Neutrophil (primary cell): ENCODE data around the gene SERPINF2.
A peak's percentile ranks its signal among the peaks of the same experiment; 100 is the strongest.

Experiments used
- H3K27ac ChIP-seq: fragments of 200-600 bp; sonication (generic); 2 replicates; pipeline ENCODE4 v1.5.1; 2016; ENCODE audit warnings: mild to moderate bottlenecking, moderate library complexity
- H3K27me3 ChIP-seq: fragments of 200-600 bp; sonication (generic); 2 replicates; pipeline ENCODE4 v1.6.0; 2016; ENCODE audit warnings: mild to moderate bottlenecking
- H3K36me3 ChIP-seq: fragments of 200-600 bp; sonication (generic); 2 replicates; pipeline ENCODE4 v1.5.1; 2017
- H3K4me1 ChIP-seq, 2 experiments: fragments of 200-600 bp in 1 of 2; sonication (generic) in 1 of 2; 1 replicate in 1 of 2; 2 replicates in 1 of 2; pipeline versions ENCODE4 v1.5.1 to v1.6.1; 2013 to 2016; ENCODE audit warnings: low read depth in 1 of 2, low read length in 1 of 2, mild to moderate bottlenecking in 1 of 2, moderate library complexity in 1 of 2; ENCODE audit not compliant: control insufficient read depth in 1 of 2, insufficient read depth in 1 of 2
- H3K4me3 ChIP-seq, 2 experiments: fragments of 200-600 bp in 1 of 2; sonication (generic) in 1 of 2; 1 replicate in 1 of 2; 2 replicates in 1 of 2; pipeline ENCODE4 v1.5.1; 2013 to 2016; ENCODE audit warnings: low read depth in 1 of 2, low read length in 1 of 2, mild to moderate bottlenecking in 1 of 2, moderate library complexity in 1 of 2
- H3K9me3 ChIP-seq: fragments of 200-600 bp; sonication (generic); 2 replicates; pipeline ENCODE4 v1.5.1; 2016
- CTCF ChIP-seq: fragments of 200-600 bp; sonication (generic); IDR thresholded peaks from 2 replicates; pipeline ENCODE4 v1.5.1; 2016; ENCODE audit warnings: antibody characterized with exemption

The SERPINF2 gene

GRCh38 chr17:1714427-1714979 lies 28.2 kb upstream of the SERPINF2 start:
- Histone ChIP-seq H3K27me3 (peaks cover 51% of the 10 kb centered on the region), H3K9me3 (no peaks in the 10 kb centered on the region), H3K4me1 (peaks cover 45 to 56% of the 10 kb centered on the region in 2 experiments), H3K36me3 (peaks cover 22% of the 10 kb centered on the region), H3K27ac (peak overlapping the region; percentile 97), H3K4me3 (peak overlapping the region; percentile 77 to 91)
- TF ChIP-seq CTCF = no peak

GRCh38 chr17:1714980-1715802 lies 27.5 kb upstream of the SERPINF2 start:
- Histone ChIP-seq H3K4me1 (peaks cover 41 to 49% of the 10 kb centered on the region in 2 experiments), H3K4me3 (peak overlapping the region; percentile 77 to 91), H3K27ac (peak overlapping the region; percentile 97), H3K9me3 (no peaks in the 10 kb centered on the region), H3K36me3 (peaks cover 22% of the 10 kb centered on the region), H3K27me3 (peaks cover 44% of the 10 kb centered on the region)
- TF ChIP-seq CTCF = no peak

GRCh38 chr17:1715803-1716075 lies 26.9 kb upstream of the SERPINF2 start:
- peaks cover 38% of the 10 kb centered on the region for H3K27me3 ChIP-seq
- H3K4me1 ChIP-seq = peaks cover 38 to 44% of the 10 kb centered on the region in 2 experiments
- peak overlapping the region; percentile 77 to 91 for H3K4me3 ChIP-seq
- peaks cover 22% of the 10 kb centered on the region for H3K36me3 ChIP-seq
- no peak for TF ChIP-seq CTCF
- H3K27ac ChIP-seq = peak overlapping the region; percentile 97
- no peaks in the 10 kb centered on the region for H3K9me3 ChIP-seq

- Histone ChIP-seq H3K27me3 (peaks cover 33% of the 10 kb centered on the region), H3K36me3 (peaks cover 22% of the 10 kb centered on the region), H3K4me1 (peaks cover 38 to 40% of the 10 kb centered on the region in 2 experiments), H3K27ac (peak overlapping the region; percentile 97), H3K4me3 (peak overlapping the region; percentile 83 to 91), H3K9me3 (no peaks in the 10 kb centered on the region)
- TF ChIP-seq CTCF = peak; percentile 38
These were observed 26.4 kb upstream of the SERPINF2 start for GRCh38 chr17:1716076-1716911.

- H3K27me3 ChIP-seq = peaks cover 31% of the 10 kb centered on the region
- H3K27ac ChIP-seq = peak overlapping the region; percentile 97
- no peaks in the 10 kb centered on the region for H3K9me3 ChIP-seq
- peaks cover 38 to 40% of the 10 kb centered on the region in 2 experiments for H3K4me1 ChIP-seq
- peak overlapping the region; percentile 83 for H3K4me3 ChIP-seq
- H3K36me3 ChIP-seq = peaks cover 18% of the 10 kb centered on the region
- peak; percentile 6 for TF ChIP-seq CTCF
These were observed 25.6 kb upstream of the SERPINF2 start for GRCh38 chr17:1716912-1717695.
